Liver (tissue), 3 donors: ENCODE data around the gene SIAH1.

ENCODE experiments used
- NR2F2 ChIP-seq: IDR thresholded peaks from 2 replicates; pipeline ENCODE4 v1.6.1; 2016; ENCODE audit warnings: antibody characterized with exemption
- TF ChIP-seq, protein P1 (sequence below): IDR thresholded peaks from 2 replicates; pipeline ENCODE4 v1.6.1; 2016; ENCODE audit warnings: antibody characterized with exemption
- TF ChIP-seq, protein P2 (sequence below): IDR thresholded peaks from 2 replicates; pipeline ENCODE4 v1.6.1; 2016; ENCODE audit warnings: antibody characterized with exemption, mild to moderate bottlenecking
- TF ChIP-seq, protein P3 (sequence below): fragments of 150-350 bp; IDR thresholded peaks from 2 replicates; pipeline ENCODE4 v1.5.1; 2017; ENCODE audit warnings: improper control_type of control experiment, low read depth, low read length; ENCODE audit not compliant: missing input control
- TF ChIP-seq, protein P4 (sequence below): IDR thresholded peaks from 2 replicates; pipeline ENCODE4 v1.6.1; 2016; ENCODE audit warnings: antibody characterized with exemption
- donor health status: healthy.
- donor health status: healthy.

DNA sequence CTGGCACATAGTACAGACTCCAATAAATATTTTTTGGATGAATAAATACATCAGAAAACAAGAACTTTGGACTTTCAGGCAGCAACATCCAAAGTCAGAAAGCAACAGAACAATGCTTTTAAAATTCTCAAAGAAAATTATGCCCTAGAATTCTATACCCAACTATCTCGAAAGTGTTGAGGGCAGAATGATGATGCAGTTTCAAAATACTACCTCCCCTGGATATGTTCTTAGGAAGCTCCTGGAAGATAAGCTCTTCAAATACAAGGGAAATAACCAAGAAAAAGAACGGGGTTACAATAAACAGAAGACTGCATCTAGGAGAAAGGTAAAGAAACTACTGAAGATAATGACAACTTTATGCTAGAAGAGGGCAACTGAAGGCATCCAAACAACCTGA lies 11.0 kb downstream of the SIAH1 start:
- TF ChIP-seq, protein P1, sequence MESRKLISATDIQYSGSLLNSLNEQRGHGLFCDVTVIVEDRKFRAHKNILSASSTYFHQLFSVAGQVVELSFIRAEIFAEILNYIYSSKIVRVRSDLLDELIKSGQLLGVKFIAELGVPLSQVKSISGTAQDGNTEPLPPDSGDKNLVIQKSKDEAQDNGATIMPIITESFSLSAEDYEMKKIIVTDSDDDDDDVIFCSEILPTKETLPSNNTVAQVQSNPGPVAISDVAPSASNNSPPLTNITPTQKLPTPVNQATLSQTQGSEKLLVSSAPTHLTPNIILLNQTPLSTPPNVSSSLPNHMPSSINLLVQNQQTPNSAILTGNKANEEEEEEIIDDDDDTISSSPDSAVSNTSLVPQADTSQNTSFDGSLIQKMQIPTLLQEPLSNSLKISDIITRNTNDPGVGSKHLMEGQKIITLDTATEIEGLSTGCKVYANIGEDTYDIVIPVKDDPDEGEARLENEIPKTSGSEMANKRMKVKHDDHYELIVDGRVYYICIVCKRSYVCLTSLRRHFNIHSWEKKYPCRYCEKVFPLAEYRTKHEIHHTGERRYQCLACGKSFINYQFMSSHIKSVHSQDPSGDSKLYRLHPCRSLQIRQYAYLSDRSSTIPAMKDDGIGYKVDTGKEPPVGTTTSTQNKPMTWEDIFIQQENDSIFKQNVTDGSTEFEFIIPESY: no peak
- TF ChIP-seq, protein P2, sequence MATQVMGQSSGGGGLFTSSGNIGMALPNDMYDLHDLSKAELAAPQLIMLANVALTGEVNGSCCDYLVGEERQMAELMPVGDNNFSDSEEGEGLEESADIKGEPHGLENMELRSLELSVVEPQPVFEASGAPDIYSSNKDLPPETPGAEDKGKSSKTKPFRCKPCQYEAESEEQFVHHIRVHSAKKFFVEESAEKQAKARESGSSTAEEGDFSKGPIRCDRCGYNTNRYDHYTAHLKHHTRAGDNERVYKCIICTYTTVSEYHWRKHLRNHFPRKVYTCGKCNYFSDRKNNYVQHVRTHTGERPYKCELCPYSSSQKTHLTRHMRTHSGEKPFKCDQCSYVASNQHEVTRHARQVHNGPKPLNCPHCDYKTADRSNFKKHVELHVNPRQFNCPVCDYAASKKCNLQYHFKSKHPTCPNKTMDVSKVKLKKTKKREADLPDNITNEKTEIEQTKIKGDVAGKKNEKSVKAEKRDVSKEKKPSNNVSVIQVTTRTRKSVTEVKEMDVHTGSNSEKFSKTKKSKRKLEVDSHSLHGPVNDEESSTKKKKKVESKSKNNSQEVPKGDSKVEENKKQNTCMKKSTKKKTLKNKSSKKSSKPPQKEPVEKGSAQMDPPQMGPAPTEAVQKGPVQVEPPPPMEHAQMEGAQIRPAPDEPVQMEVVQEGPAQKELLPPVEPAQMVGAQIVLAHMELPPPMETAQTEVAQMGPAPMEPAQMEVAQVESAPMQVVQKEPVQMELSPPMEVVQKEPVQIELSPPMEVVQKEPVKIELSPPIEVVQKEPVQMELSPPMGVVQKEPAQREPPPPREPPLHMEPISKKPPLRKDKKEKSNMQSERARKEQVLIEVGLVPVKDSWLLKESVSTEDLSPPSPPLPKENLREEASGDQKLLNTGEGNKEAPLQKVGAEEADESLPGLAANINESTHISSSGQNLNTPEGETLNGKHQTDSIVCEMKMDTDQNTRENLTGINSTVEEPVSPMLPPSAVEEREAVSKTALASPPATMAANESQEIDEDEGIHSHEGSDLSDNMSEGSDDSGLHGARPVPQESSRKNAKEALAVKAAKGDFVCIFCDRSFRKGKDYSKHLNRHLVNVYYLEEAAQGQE: no peak
- TF ChIP-seq, protein P3, sequence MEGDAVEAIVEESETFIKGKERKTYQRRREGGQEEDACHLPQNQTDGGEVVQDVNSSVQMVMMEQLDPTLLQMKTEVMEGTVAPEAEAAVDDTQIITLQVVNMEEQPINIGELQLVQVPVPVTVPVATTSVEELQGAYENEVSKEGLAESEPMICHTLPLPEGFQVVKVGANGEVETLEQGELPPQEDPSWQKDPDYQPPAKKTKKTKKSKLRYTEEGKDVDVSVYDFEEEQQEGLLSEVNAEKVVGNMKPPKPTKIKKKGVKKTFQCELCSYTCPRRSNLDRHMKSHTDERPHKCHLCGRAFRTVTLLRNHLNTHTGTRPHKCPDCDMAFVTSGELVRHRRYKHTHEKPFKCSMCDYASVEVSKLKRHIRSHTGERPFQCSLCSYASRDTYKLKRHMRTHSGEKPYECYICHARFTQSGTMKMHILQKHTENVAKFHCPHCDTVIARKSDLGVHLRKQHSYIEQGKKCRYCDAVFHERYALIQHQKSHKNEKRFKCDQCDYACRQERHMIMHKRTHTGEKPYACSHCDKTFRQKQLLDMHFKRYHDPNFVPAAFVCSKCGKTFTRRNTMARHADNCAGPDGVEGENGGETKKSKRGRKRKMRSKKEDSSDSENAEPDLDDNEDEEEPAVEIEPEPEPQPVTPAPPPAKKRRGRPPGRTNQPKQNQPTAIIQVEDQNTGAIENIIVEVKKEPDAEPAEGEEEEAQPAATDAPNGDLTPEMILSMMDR: no peak
- no peak for TF ChIP-seq NR2F2
- TF ChIP-seq, protein P4, sequence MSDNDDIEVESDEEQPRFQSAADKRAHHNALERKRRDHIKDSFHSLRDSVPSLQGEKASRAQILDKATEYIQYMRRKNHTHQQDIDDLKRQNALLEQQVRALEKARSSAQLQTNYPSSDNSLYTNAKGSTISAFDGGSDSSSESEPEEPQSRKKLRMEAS: no peak
